Caco-2 (cell line): ENCODE measurements around the gene LRRC4C. TPM values are rescaled to one million over a fixed set of nuclear protein-coding genes. Genes with fewer than 3 reads are reported as not detected.

Experiments used
- BruUV-seq: library from RNA; stranded (reverse); fragments of 400-500 nt; replicated peaks from 2 replicates; lab custom pipeline; 2021; lab: Mats Ljungman, UMichigan
- CTCF ChIA-PET: fragments of 300-600 bp; sonication (Branson Sonifier 250); formaldehyde crosslinking; loops from one replicate; lab custom pipeline; 2022; ENCODE audit warnings: antibody characterized with exemption; lab: Charles Lee
- POLR2A ChIA-PET: fragments of 300-600 bp; sonication (Branson Sonifier 250); formaldehyde crosslinking; loops from one replicate; lab custom pipeline; 2022; ENCODE audit warnings: antibody characterized with exemption; lab: Charles Lee
- DNase-seq, 2 experiments: peaks; one replicate each; pipeline versions ENCODE4 v3.0.0 to v3.0.0-alpha.2; 2020 to 2022
- H3K27me3 ChIP-seq: replicated peaks from 2 replicates; pipeline ENCODE4 v1.6.0; 2011; ENCODE audit warnings: low read length; ENCODE audit not compliant: control insufficient read depth, insufficient read depth
- H3K36me3 ChIP-seq: 2 replicates; pipeline ENCODE4 v1.5.1; 2011; ENCODE audit warnings: low read length; ENCODE audit not compliant: control insufficient read depth, insufficient read depth
- H3K4me1 ChIP-seq: fragments of 250-450 bp; sonication (Bioruptor Pico); 2 replicates; pipeline ENCODE4 v1.5.1; 2020; ENCODE audit warnings: mild to moderate bottlenecking
- H3K4me3 ChIP-seq: 2 replicates; pipeline ENCODE4 v1.5.1; 2011; ENCODE audit warnings: low read depth, mild to moderate bottlenecking, control low read depth, low read length
- H3K9me3 ChIP-seq: fragments of 250-450 bp; sonication (Bioruptor Pico); 2 replicates; pipeline ENCODE4 v1.5.1; 2020; ENCODE audit warnings: mild to moderate bottlenecking, moderate library complexity
- H3K27ac Mint-ChIP-seq: one replicate; pipeline ENCODE4 v1.8.0; 2022; ENCODE audit warnings: mixed read lengths; ENCODE audit not compliant: unreplicated experiment
- H3K27me3 Mint-ChIP-seq: one replicate; pipeline ENCODE4 v1.8.0; 2022; ENCODE audit warnings: mixed read lengths; ENCODE audit not compliant: insufficient read depth, unreplicated experiment
- H3K36me3 Mint-ChIP-seq: one replicate; pipeline ENCODE4 v1.8.0; 2022; ENCODE audit warnings: mild to moderate bottlenecking, mixed read lengths; ENCODE audit not compliant: insufficient read depth, unreplicated experiment
- H3K4me1 Mint-ChIP-seq: one replicate; pipeline ENCODE4 v1.8.0; 2022; ENCODE audit warnings: low read depth, mixed read lengths; ENCODE audit not compliant: unreplicated experiment
- H3K4me3 Mint-ChIP-seq: one replicate; pipeline ENCODE4 v1.8.0; 2022; ENCODE audit warnings: mild to moderate bottlenecking, moderate library complexity, mixed read lengths; ENCODE audit not compliant: unreplicated experiment
- H3K9me3 Mint-ChIP-seq: one replicate; pipeline ENCODE4 v1.8.0; 2022; ENCODE audit warnings: mixed read lengths; ENCODE audit not compliant: unreplicated experiment
- intact Hi-C: fragments of 100-400 bp; cut with micrococcal nuclease; formaldehyde crosslinking; loops from one replicate; pipeline ENCODE4 v1.10.0; 2022; ENCODE audit not compliant: unreplicated experiment
- total RNA-seq: library from RNA; stranded (reverse); gene quantifications from 2 replicates; pipeline ENCODE4 v1.2.3, GENCODE V29; 2022
- TF ChIP-seq, protein P1 (sequence below), 2 experiments: fragments of 200-600 bp in 1 of 2; IDR thresholded peaks; 1 replicate in 1 of 2; 2 replicates in 1 of 2; pipeline versions ENCODE4 v1.5.1 to v1.8.0; 2011 to 2022; ENCODE audit warnings: antibody characterized with exemption in 1 of 2, control low read depth in 1 of 2, inconsistent platforms in 1 of 2, low read depth in 1 of 2, low read length in 1 of 2, mild to moderate bottlenecking in 1 of 2, moderate library complexity in 1 of 2; ENCODE audit not compliant: insufficient read depth in 1 of 2, severe bottlenecking in 1 of 2, unreplicated experiment in 1 of 2

The LRRC4C gene
- total RNA-seq, 1 experiment from 2014 or later: not detected

DNA sequence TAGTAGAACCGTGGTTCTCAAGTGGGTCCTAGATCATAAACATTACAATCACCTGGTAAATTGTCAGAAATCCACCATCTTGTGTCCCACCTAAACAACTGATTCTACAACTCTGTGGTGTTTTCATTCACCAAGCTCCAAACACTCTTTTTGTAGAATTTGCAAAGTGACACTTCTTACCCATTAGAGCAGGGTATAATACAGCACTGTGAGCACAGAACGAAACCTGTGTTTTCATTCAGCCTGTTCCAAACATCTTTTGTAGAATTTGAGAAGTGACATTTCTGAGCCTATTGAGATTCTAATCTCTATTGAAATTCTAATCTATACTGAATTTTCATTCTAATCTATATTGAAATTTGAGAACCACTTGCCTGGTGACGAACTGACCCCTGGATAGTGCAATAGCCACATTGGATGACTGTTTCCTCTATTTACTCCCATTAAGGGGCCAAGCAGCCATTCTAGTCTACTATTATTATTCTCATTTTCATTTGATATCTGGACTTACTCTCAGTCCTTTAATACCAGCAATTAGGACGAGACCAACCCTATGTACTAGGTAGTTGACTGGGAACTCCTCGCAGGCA is 616.6 kb downstream of the LRRC4C start:
- POLR2A ChIA-PET: no interaction called here
- Histone ChIP-seq H3K36me3 (no peaks in the 10 kb centered on the region), H3K27me3 (no peaks in the 10 kb centered on the region), H3K4me3 (no peak overlapping the region), H3K4me1 (no peaks in the 10 kb centered on the region), H3K9me3 (no peaks in the 10 kb centered on the region)
- CTCF ChIA-PET: no interaction called here
- Mint-ChIP-seq H3K4me1 (no peaks in the 10 kb centered on the region), H3K36me3 (no peaks in the 10 kb centered on the region), H3K4me3 (no peak overlapping the region), H3K27ac (no peak overlapping the region), H3K9me3 (no peaks in the 10 kb centered on the region), H3K27me3 (no peaks in the 10 kb centered on the region)
- no TSS peak for BruUV-seq
- TF ChIP-seq, protein P1, sequence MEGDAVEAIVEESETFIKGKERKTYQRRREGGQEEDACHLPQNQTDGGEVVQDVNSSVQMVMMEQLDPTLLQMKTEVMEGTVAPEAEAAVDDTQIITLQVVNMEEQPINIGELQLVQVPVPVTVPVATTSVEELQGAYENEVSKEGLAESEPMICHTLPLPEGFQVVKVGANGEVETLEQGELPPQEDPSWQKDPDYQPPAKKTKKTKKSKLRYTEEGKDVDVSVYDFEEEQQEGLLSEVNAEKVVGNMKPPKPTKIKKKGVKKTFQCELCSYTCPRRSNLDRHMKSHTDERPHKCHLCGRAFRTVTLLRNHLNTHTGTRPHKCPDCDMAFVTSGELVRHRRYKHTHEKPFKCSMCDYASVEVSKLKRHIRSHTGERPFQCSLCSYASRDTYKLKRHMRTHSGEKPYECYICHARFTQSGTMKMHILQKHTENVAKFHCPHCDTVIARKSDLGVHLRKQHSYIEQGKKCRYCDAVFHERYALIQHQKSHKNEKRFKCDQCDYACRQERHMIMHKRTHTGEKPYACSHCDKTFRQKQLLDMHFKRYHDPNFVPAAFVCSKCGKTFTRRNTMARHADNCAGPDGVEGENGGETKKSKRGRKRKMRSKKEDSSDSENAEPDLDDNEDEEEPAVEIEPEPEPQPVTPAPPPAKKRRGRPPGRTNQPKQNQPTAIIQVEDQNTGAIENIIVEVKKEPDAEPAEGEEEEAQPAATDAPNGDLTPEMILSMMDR (IDR thresholded peaks at IDR 0.05; ENCODE audit: insufficient read depth in 1 of 2, low read depth in 1 of 2, low read length in 1 of 2, severe bottlenecking in 1 of 2, unreplicated experiment in 1 of 2): no peak
- no peak for DNase-seq
- intact Hi-C loops: no loop called here

DNA sequence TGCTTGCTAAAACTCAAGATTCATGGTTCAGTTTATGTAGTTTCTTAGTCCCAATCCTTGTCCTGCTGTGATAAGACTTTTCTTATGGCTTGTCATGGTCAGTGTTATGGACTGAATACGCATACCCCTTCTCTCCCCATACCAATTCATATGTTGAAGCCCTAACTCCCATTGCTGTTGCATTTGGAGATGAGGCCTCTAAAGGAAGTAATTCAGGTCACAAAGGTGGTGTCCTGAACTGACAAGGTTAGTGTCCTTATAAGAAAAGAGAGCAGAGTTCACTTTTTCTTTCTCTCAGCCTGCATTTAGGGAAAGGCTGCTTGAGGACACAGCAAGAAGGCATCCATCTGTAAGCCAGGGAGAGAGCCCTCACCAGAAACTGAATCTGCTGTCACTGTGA is 618.2 kb downstream of the LRRC4C start:
- H3K27ac Mint-ChIP-seq: no peak overlapping the region
- Histone ChIP-seq H3K9me3 (no peaks in the 10 kb centered on the region), H3K4me1 (no peaks in the 10 kb centered on the region), H3K4me3 (no peak overlapping the region), H3K27me3 (no peaks in the 10 kb centered on the region), H3K36me3 (no peaks in the 10 kb centered on the region)
- POLR2A ChIA-PET: no interaction called here
- CTCF ChIA-PET: no interaction called here
- H3K27me3 Mint-ChIP-seq: no peaks in the 10 kb centered on the region
- no peak for DNase-seq
- H3K36me3 Mint-ChIP-seq: no peaks in the 10 kb centered on the region
- BruUV-seq: no TSS peak
- no peaks in the 10 kb centered on the region for H3K4me1 Mint-ChIP-seq
- intact Hi-C loops: no loop called here
- no peak overlapping the region for H3K4me3 Mint-ChIP-seq
- H3K9me3 Mint-ChIP-seq: no peaks in the 10 kb centered on the region
- TF ChIP-seq, protein P1 (IDR thresholded peaks at IDR 0.05; ENCODE audit: insufficient read depth in 1 of 2, low read depth in 1 of 2, low read length in 1 of 2, severe bottlenecking in 1 of 2, unreplicated experiment in 1 of 2): no peak

DNA sequence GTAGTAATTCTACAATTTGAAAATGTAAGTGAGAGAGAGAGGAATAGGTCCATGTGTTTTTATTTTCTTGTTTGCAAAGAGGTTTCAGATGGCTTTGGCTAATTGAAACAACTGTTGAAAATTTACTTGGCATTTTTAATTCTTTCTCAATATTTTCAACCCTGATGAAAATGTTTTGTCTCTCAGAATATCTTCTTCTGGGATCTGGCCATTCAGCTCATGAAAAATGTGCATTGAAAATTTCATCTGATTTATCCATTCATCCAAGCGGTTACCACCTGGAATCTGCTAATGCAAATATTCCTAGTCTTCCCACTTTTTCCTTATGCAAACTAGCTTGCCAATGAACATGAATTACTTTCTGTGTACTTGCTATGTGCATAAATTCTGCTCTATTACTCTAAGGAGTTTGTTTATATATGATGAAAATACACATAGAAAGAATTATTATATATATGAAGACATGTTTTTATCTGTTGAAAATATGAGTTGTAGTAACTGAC is 621.2 kb downstream of the LRRC4C start:
- intact Hi-C loops: no loop called here
- no peaks in the 10 kb centered on the region for H3K36me3 Mint-ChIP-seq
- no peak for DNase-seq
- H3K27me3 Mint-ChIP-seq: peaks cover 4% of the 10 kb centered on the region
- Histone ChIP-seq H3K4me3 (no peak overlapping the region), H3K9me3 (no peaks in the 10 kb centered on the region), H3K27me3 (no peaks in the 10 kb centered on the region), H3K4me1 (no peaks in the 10 kb centered on the region), H3K36me3 (no peaks in the 10 kb centered on the region)
- ChIA-PET CTCF (no interaction called here), POLR2A (no interaction called here)
- BruUV-seq: no TSS peak
- H3K9me3 Mint-ChIP-seq: no peaks in the 10 kb centered on the region
- H3K4me1 Mint-ChIP-seq: no peaks in the 10 kb centered on the region
- TF ChIP-seq, protein P1 (IDR thresholded peaks at IDR 0.05; ENCODE audit: insufficient read depth in 1 of 2, low read depth in 1 of 2, low read length in 1 of 2, severe bottlenecking in 1 of 2, unreplicated experiment in 1 of 2): no peak
- no peak overlapping the region for H3K4me3 Mint-ChIP-seq
- H3K27ac Mint-ChIP-seq: no peak overlapping the region
